ENCODE data around the gene ARL14EP.

DNA sequence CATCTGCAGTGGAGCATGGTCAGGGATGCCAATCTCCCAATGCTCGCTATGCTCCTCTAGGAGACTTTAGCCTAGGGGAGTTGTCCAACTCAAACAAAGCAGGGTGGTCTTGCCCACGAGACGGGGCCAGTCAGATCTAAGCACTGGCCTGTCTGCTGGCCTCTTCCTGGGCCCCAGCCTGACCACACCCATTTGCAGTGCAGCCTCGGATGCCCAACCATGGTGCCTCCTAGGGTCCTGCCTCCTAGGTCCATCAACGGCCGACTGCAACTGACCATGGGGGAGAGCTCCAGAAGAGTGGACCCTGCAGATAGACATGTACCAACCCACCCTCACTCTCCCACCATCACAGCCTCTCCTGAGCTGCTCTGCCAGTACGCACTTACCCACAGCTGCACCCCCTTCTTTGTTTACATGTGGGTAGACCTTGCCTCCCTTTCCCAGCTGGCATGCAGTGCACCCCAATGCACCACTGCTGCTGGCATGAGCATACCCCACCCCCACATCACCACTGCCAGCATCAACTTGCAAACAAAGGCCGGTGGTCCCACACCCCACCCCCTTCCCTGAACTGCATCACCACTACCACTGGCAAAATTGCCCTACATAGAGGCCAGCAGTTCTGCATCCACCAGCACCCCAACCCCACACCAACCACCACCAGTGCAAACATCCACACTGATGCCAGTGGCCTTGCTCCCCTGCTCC lies 27.6 kb upstream of the ARL14EP start:
- TF ChIP-seq, protein P1, sequence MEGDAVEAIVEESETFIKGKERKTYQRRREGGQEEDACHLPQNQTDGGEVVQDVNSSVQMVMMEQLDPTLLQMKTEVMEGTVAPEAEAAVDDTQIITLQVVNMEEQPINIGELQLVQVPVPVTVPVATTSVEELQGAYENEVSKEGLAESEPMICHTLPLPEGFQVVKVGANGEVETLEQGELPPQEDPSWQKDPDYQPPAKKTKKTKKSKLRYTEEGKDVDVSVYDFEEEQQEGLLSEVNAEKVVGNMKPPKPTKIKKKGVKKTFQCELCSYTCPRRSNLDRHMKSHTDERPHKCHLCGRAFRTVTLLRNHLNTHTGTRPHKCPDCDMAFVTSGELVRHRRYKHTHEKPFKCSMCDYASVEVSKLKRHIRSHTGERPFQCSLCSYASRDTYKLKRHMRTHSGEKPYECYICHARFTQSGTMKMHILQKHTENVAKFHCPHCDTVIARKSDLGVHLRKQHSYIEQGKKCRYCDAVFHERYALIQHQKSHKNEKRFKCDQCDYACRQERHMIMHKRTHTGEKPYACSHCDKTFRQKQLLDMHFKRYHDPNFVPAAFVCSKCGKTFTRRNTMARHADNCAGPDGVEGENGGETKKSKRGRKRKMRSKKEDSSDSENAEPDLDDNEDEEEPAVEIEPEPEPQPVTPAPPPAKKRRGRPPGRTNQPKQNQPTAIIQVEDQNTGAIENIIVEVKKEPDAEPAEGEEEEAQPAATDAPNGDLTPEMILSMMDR (IDR thresholded peaks at IDR 0.05), result no peak
- TF ChIP-seq EP300 (IDR thresholded peaks at IDR 0.05), result no peak
- no peak for TF ChIP-seq POLR2A (IDR thresholded peaks at IDR 0.05)

Data from ovary (tissue), 3 donors.